ENCODE results near the gene POLE.

The POLE gene

GRCh38 chr12:132592282-132592970 is 94.7 kb downstream of the POLE start:
- no peak for DNase-seq (ENCODE audit: low read depth)
- no peak for TF ChIP-seq MYC (IDR thresholded peaks at IDR 0.05; ENCODE audit: low read depth, low read length)
- no peak for TF ChIP-seq POLR2A (IDR thresholded peaks at IDR 0.05; ENCODE audit: extremely low read depth, insufficient read length)
- no peak for TF ChIP-seq CTCF (IDR thresholded peaks at IDR 0.05; ENCODE audit: low read depth, low read length)
- TF ChIP-seq MAX (IDR thresholded peaks at IDR 0.05; ENCODE audit: low read depth, low read length) = no peak
- no peak overlapping the region for H3K4me3 ChIP-seq (ENCODE audit: low read depth, low read length)

GRCh38 chr12:132591107-132591935 is 95.8 kb downstream of the POLE start:
- no peak for TF ChIP-seq MAX (IDR thresholded peaks at IDR 0.05; ENCODE audit: low read depth, low read length)
- H3K4me3 ChIP-seq (ENCODE audit: low read depth, low read length) = no peak overlapping the region
- no peak for DNase-seq (ENCODE audit: low read depth)

- no peak overlapping the region for H3K4me3 ChIP-seq (ENCODE audit: low read depth, low read length)
- TF ChIP-seq CTCF (IDR thresholded peaks at IDR 0.05; ENCODE audit: low read depth, low read length) (no peak), POLR2A (IDR thresholded peaks at IDR 0.05; ENCODE audit: extremely low read depth, insufficient read length) (no peak), MAX (IDR thresholded peaks at IDR 0.05; ENCODE audit: low read depth, low read length) (no peak), MYC (IDR thresholded peaks at IDR 0.05; ENCODE audit: low read depth, low read length) (no peak)
- DNase-seq (ENCODE audit: low read depth) = no peak
Measured at GRCh38 chr12:132588821-132589669, 98.1 kb downstream of the POLE start.

- DNase-seq (ENCODE audit: low read depth) = no peak
- no peak overlapping the region for H3K4me3 ChIP-seq (ENCODE audit: low read depth, low read length)
- TF ChIP-seq POLR2A (IDR thresholded peaks at IDR 0.05; ENCODE audit: extremely low read depth, insufficient read length) (no peak), MAX (IDR thresholded peaks at IDR 0.05; ENCODE audit: low read depth, low read length) (no peak), MYC (IDR thresholded peaks at IDR 0.05; ENCODE audit: low read depth, low read length) (no peak), CTCF (IDR thresholded peaks at IDR 0.05; ENCODE audit: low read depth, low read length) (no peak)
Measured at GRCh38 chr12:132588319-132588718, 98.8 kb downstream of the POLE start.

- H3K4me3 ChIP-seq (ENCODE audit: low read depth, low read length) = no peak overlapping the region
- DNase-seq (ENCODE audit: low read depth) = no peak
- TF ChIP-seq MYC (IDR thresholded peaks at IDR 0.05; ENCODE audit: low read depth, low read length) (no peak), CTCF (IDR thresholded peaks at IDR 0.05; ENCODE audit: low read depth, low read length) (no peak), MAX (IDR thresholded peaks at IDR 0.05; ENCODE audit: low read depth, low read length) (no peak), POLR2A (IDR thresholded peaks at IDR 0.05; ENCODE audit: extremely low read depth, insufficient read length) (no peak)
Measured at GRCh38 chr12:132587781-132588180, 99.4 kb downstream of the POLE start.
